ENCODE measurements around the gene HOGA1.
"Not testable (repeated sequence)": the region's sequence is repeated elsewhere in the genome, so short reads cannot be mapped to it uniquely, and the experiment has no call there.

The HOGA1 gene

DNA sequence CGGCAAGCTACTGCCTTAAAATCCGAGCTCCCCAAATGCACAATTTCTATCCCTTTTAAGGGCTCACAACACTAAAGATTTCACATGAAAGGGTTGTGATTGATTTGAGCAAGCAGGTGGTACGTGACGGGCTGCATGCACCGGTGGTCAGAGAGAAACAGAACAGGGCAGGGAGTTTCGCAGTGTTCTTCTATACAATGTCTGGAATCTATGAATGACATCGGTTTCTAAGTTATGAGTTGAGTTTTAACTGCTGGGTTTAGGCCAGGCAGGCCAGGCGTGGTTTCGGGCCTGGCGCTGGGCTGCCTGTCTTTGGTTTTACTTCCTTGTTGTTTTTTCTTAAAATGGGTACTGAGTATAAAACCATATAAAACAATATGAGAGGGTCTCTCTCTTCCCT lies 28.6 kb upstream of the HOGA1 start:
- FAIRE-seq = not testable (repeated sequence)

DNA sequence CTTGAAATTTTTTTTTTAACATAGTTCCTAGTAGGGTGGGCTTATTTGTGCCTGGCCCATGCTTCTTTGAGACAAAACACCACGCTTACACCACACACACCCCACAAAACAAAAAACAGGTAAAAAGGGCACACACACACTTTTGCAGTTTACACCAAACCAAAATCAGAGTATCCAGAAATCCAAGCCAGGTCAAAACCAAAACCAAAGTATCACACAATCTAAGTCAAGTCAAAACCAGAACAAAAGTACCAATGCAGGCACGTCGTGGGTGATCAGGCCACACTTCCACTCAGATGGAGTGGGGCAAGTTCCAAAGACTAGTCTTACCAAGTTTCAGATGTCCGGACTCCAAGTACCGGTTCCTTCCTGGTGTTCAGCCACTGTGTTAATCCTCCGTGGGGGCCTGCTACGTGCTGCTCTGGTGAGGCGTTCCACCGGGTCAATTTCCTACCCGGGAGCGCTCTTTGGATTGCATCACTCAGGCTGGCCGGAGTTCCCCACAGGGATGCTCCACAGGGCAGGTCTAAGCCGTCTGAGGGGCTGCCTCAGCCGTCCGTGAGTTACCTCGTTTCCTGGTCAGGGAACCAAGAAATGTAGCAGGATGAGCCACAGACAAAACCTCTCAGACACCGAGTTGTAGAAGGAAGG lies 23.3 kb upstream of the HOGA1 start:
- FAIRE-seq = not testable (repeated sequence)

GRCh38 chr10:97561386-97562077 lies 22.7 kb upstream of the HOGA1 start:
- FAIRE-seq = not testable (repeated sequence)

- FAIRE-seq = not testable (repeated sequence)
These were observed 21.9 kb upstream of the HOGA1 start for GRCh38 chr10:97562329-97562728.

DNA sequence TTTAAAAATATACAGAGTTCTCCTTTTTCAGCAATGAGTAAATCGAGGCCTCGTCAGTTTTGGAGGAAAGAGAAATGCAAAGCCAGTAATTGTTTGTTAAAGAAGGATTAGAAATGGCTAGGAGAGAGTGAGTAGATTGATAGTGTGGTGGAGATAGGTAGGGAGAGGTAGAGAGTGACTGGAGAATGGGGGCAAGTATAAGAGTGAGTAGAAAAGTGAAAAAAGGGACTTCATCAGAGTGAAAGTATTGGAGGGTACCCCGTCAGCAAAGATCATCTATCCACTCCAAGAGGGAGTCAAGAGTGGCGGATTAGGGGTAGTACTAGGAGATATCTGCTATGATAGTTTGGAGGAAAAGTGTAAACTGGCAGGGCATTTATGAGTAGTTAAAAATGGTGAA lies 20.9 kb upstream of the HOGA1 start:
- no peak for FAIRE-seq

DNA sequence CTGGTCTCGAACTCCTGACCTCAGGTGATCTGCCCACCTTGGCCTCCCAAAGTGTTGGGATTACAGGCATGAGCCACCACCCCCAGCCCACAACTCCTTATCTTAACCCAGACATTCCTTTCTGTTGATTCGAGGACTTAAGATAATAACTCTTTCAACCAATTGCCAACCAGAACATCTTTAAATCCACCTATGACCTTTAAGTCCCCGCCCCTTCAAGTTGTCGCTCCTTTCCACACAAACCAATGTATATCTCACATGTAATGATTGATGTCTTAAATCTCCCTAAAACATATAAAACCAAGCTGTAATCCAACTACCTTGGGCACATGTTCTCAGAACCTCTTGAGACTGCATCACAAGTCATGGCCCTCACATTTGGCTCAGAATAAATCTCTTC lies 19.4 kb upstream of the HOGA1 start:
- FAIRE-seq = no peak

DNA sequence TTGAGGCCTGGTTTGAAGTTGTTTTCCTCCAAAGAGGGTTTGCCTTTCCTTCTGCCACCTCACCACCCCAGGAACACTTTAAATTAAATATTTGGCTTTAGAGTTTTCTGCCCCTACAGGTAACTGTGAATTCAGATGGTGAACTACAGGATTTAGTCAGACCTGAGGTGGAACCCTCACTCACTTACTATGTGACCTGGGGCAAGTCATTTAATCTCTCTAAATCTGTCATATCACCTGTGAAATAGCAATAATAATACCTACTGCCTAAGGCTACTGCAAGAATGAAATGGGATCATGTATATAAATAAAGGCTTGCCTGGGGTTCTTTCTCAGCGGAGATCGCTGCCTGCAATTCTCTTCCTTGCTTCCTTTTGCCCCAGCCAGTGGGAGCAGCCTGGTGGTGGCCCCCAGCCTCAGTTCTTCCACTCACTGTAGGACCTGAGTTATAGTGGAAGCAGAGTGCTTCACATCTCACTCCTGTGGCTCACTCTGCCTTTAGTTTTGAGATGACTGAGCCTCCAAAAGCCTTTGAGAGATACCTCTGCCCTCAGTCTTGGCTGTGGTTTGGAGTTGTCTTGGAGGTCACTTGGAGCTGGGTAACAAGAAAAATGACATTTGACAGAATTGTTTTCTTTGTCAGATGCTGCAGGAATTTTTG lies 17.7 kb upstream of the HOGA1 start:
- no peak for FAIRE-seq

GRCh38 chr10:97567891-97568290 lies 16.3 kb upstream of the HOGA1 start:
- no peak for FAIRE-seq

- no peak for FAIRE-seq
These were observed 13.9 kb upstream of the HOGA1 start for GRCh38 chr10:97570146-97570788.

DNA sequence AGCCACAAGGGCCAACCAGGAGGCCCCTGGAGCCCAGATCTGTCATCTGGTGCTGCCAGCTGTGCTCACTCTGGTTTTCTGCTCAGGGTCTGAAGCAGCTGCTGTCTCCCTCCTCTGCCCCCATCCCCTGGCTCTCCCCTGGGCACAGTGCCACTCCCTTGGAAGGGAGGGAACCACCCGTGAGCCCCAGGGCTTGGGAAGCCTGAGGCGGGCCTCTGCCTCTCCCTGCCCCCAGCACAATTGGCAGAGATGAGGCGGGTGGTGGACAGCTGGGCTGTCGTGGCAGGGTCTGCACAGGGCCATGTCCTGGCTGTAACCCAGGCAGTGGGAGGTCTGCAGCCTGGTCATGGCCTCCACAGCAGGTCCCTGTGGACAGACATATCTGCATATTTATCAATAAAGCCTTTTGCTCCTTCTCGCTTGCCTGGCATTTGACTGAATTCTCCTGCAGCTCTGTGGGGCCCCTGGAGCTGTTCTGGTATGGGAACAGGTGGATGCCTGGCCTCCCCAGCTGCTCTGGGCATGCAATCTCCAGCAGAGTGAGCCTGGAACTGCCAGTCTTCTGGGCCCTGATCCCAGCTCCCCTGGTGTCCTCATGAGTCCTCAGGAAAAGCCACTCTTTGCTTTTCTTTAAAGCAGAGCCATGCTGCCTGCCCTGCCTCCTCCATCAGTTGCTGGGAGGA lies 13.3 kb upstream of the HOGA1 start:
- no peak for FAIRE-seq

DNA sequence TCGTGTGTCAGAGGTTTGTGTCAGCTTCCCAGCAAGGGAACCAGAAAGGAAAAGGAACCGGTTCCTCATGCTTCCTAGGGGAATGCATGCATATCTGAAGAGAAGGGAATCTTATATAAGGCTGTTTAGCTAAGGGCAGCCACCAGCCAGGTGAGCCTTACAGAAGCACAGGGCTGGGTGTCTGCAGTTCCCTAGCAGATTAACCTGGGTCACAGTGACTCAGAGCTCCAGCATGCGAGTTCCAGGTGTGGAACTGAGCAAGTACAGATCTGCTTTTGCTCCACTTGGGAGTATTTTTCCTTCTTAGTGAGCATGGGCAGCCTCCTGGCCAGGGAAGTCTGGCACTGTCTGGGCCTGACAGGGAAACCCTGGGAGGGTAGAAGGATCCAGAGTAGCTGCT lies 12.6 kb upstream of the HOGA1 start:
- no peak for FAIRE-seq

DNA sequence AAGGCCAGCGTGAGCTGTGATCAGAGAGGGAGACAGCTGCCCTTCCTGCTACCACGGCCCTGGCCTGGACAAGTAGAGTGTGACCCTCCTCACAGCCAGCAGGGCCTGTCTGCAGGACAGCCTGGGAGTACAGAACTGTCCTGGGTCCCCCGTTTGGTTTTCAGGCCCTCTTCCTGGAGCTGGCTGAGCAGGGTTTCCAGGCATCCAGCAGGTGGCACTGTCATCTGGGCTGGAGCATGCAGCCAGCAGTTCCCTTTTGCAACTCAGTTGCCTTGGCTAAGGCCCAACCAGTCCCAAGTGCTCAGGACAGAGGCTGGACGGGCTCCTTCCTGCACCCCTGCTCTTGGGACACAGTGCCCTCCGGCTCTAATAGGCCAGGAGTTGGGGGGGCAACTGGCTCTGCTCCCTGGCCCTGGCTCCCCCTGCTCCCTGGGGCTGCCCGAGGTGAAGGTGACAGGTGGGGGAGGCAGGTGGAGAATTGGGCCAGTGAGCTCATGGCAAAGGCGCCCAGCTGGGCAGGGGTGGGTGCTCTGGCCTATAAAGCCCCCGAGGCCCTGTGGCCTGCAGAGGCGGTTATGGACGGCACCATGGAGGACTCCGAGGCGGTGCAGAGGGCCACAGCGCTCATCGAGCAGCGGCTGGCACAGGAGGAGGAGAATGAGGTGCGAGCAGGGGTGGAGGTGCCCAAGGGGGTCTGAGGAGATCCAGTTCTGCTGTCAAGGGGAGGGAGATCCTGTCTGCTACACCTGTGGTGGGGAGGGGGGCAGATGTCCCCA lies 11.8 kb upstream of the HOGA1 start, which contains the start of gene ANKRD2:
Gene ANKRD2, plus strand, starts transcription at position 566 of the 776 bp plus-strand sequence. Its CDS starts 10 bp downstream, at position 576.
- peak; percentile 15 for FAIRE-seq

DNA sequence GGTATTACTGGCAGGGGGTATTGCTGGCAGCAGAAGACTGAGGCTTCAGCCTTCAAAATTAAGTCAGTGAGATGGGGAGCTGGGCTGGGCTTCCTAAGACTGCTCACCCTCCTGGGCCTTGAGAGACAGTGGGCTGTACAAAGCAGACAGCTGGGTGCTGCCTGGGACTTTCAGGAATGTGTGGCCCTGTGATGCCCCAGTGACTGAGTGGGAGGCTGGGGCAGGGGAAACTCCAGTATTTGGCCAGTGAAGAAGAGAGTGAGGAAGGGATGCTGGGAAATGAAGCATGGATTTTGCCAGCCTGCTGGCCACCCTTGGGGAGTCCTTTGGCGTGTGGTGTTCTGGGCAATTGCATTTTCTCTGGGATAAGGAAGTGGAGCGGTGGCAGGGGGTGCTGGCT lies 11.2 kb upstream of the HOGA1 start:
- no peak for FAIRE-seq

DNA sequence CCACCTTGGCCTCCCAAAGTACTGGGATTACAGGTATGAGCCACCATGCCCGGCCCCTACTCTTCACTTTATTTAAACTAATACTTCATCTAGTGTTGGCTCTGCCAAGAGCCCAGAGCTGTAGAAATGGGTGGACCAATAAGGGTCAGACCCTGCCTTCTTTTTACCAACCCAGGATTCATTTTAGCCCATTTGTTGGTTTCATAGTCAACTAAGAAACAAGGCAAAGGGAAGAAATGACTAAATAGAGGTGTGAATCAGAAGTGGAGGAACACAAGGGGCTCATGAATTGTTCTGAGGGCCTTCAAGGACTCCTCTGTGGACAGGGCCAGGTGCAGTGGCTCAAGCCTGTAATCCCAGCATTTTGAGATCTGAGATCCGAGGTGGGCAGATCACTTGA lies 10.5 kb upstream of the HOGA1 start:
- no peak for FAIRE-seq

DNA sequence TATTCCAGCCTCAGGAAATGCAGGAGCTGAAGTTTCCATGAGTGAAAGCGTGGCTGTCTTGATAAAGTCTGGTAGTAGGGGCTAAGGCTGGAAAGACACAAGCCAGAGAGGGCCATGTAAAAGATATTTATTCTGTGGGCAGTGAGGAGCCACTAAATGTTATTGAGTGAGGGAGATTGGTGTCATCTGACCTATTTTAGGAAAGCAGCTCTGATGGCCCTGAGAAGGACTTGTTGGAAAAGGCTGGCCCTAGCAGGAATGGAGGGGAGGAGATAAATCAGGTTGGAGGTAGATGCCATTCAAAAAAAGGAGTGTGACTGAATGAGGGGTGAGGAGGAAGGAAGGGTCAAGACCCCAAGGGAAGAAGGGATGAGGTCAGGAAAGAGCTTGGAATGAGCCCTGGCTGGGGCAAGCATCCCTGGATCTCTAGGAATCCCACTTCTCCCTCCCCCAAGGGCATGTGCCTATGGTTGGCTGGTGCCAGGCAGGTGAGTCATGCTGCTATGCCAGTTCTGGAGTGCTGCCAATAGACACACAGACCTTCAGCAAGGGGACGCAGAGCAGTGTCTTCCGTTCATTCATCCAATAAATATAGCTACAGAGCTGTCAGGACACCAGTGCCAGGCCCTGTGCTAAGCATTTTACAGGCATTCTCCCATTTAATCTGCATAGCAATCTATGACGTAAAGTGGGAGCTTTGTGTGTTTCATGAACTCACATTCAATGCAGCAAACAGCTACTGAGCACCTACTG lies 9.6 kb upstream of the HOGA1 start:
- FAIRE-seq = peak; percentile 64

DNA sequence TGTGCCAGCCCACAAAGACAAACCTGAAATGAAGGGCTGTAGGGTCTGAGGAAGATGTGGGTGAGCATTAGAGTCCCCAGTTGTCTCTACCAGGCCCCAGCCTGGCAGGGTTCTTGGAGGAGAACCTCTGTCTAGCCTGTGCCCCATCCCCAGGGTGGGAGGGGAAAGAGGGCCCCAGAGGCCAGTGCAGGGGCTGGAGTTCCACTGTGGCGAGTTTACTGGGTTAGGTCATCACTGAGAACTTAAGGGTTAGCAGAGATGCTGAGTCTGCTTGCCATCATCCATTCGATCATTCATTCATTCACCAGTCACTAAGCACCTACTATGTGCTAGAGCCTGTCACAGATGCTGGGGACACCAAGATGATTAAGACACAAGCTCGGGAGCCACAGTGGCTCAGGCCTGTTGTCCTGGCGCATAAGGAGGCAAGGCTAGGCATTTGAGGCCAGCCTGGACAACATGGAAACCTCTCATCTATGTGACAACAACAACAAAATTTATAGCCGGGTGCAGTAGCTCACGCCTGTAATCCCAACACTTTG lies 9.0 kb upstream of the HOGA1 start:
- FAIRE-seq = no peak

- peak; percentile 72 for FAIRE-seq
These were observed 7.7 kb upstream of the HOGA1 start for GRCh38 chr10:97576487-97576886.

- FAIRE-seq = no peak
These were observed 6.5 kb upstream of the HOGA1 start for GRCh38 chr10:97577701-97578100.

GRCh38 chr10:97578171-97578844 lies 5.9 kb upstream of the HOGA1 start:
- no peak for FAIRE-seq
